PC-3 (cell line): ENCODE data around the gene HOXB1. TPM values are rescaled to one million over a fixed set of nuclear protein-coding genes. Genes with fewer than 3 reads are reported as not detected.
A peak's percentile ranks its signal among the peaks of the same experiment; 100 is the strongest.

Source experiments
- ATAC-seq: fragments of 200-7000 bp; cut with Tn5 transposase; 2 replicates; pipeline ENCODE4 v1.9.1; 2020; ENCODE audit warnings: mild to moderate bottlenecking, moderate library complexity
- BruUV-seq: library from RNA; stranded (reverse); fragments of 400-500 nt; replicated peaks from 2 replicates; lab custom pipeline; 2021; lab: Mats Ljungman, UMichigan
- CTCF ChIA-PET: fragments of 300-600 bp; sonication (Branson Sonifier 250); formaldehyde crosslinking; loops from one replicate; lab custom pipeline; 2022; ENCODE audit warnings: antibody characterized with exemption; lab: Charles Lee
- POLR2A ChIA-PET: fragments of 300-600 bp; sonication (Branson Sonifier 250); formaldehyde crosslinking; loops from one replicate; lab custom pipeline; 2022; ENCODE audit warnings: antibody characterized with exemption; ENCODE audit not compliant: unreplicated experiment; lab: Charles Lee
- DNase-seq: peaks from one replicate; pipeline ENCODE4 v3.0.0-alpha.2; 2015
- H2AFZ ChIP-seq: fragments of 300-600 bp; sonication (generic); 2 replicates; pipeline ENCODE4 v1.6.0; 2016; ENCODE audit warnings: antibody characterized with exemption, low read length
- H3F3A ChIP-seq: fragments of 300-600 bp; sonication (generic); one replicate; pipeline ENCODE4 v1.6.0; 2017; ENCODE audit warnings: antibody characterized with exemption, low read length, control low read depth, mild to moderate bottlenecking; ENCODE audit not compliant: unreplicated experiment
- H3K27ac ChIP-seq: fragments of 300-600 bp; sonication (generic); 2 replicates; pipeline ENCODE4 v1.5.1; 2016; ENCODE audit warnings: mild to moderate bottlenecking, low read length
- H3K27me3 ChIP-seq: fragments of 300-600 bp; sonication (generic); 2 replicates; pipeline ENCODE4 v1.6.1; 2016; ENCODE audit warnings: low read length, mixed read lengths
- H3K36me3 ChIP-seq: fragments of 300-600 bp; sonication (generic); 2 replicates; pipeline ENCODE4 v1.6.1; 2016; ENCODE audit warnings: low read depth, mixed run types, low read length, mixed read lengths
- H3K4me1 ChIP-seq: fragments of 300-600 bp; sonication (generic); 2 replicates; pipeline ENCODE4 v1.5.1; 2016; ENCODE audit warnings: low read length; ENCODE audit not compliant: insufficient read depth
- H3K4me2 ChIP-seq: fragments of 300-600 bp; sonication (generic); 2 replicates; pipeline ENCODE4 v1.6.0; 2016; ENCODE audit warnings: low read length
- H3K4me3 ChIP-seq: fragments of 300-600 bp; sonication (generic); 2 replicates; pipeline ENCODE4 v1.5.1; 2016; ENCODE audit warnings: mild to moderate bottlenecking, low read length, mixed read lengths
- H3K79me2 ChIP-seq: fragments of 300-600 bp; sonication (generic); 2 replicates; pipeline ENCODE4 v1.6.1; 2017; ENCODE audit warnings: low read length, mixed read lengths
- H3K9ac ChIP-seq: fragments of 300-600 bp; sonication (generic); 2 replicates; pipeline ENCODE4 v1.6.0; 2016; ENCODE audit warnings: mild to moderate bottlenecking, low read length
- H3K9me2 ChIP-seq: fragments of 300-600 bp; sonication (generic); replicated peaks from 2 replicates; pipeline ENCODE4 v1.6.1; 2016; ENCODE audit warnings: mixed run types, low read length, mixed read lengths
- H3K9me3 ChIP-seq: fragments of 300-600 bp; sonication (generic); 2 replicates; pipeline ENCODE4 v1.6.1; 2016; ENCODE audit warnings: low read length, mixed read lengths
- H4K20me1 ChIP-seq: fragments of 300-600 bp; sonication (generic); 2 replicates; pipeline ENCODE4 v1.6.1; 2016; ENCODE audit warnings: low read length, mixed read lengths
- EZH2 ChIP-seq: fragments of 300-600 bp; sonication (generic); IDR thresholded peaks from one replicate; pipeline ENCODE4 v1.6.1; 2017; ENCODE audit warnings: antibody characterized with exemption, mild to moderate bottlenecking, low read length; ENCODE audit not compliant: unreplicated experiment
- EZH2phosphoT487 ChIP-seq: fragments of 300-600 bp; sonication (generic); IDR thresholded peaks from 2 replicates; pipeline ENCODE4 v1.6.1; 2018; ENCODE audit warnings: mild to moderate bottlenecking, antibody characterized with exemption, low read length, borderline replicate concordance
- intact Hi-C: fragments of 100-400 bp; cut with micrococcal nuclease; formaldehyde crosslinking; loops from 2 replicates; pipeline ENCODE4 v1.9.0; 2023
- total RNA-seq: library from RNA; depleted of rRNA; stranded (reverse); fragments of >200 nt; gene quantifications from 2 replicates; pipeline ENCODE4 v1.2.3, GENCODE V29; 2014
- TF ChIP-seq, protein P1 (sequence below): fragments of 300-600 bp; sonication (generic); conservative IDR thresholded peaks from 2 replicates; pipeline ENCODE4 v1.5.1; 2017; ENCODE audit warnings: antibody characterized with exemption, low read depth, mild to moderate bottlenecking, low read length

Gene HOXB1
- total RNA-seq, 1 experiment from 2014 or later, result not detected

DNA sequence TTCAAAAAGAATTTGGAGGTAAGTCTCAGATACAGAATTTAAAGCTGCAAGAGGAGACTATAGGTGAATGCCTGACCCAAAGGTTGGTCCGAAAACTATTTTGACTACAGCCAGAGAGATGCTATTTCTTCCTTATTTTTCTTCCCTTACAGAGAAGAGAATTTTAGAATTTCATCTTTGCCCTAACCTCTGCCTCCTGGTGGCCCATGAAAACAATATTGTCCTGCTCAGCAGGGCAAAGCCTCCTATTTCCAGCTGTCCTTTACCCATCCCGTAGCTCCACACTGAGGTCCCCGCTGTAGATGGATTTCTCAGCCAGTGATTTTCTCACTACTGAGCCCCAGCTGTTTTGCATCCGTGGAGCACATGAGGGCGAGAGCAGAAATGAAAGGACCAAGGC is 24.6 kb downstream of the HOXB1 start:
- H3F3A ChIP-seq, result no peaks in the 10 kb centered on the region
- TF ChIP-seq, protein P1, sequence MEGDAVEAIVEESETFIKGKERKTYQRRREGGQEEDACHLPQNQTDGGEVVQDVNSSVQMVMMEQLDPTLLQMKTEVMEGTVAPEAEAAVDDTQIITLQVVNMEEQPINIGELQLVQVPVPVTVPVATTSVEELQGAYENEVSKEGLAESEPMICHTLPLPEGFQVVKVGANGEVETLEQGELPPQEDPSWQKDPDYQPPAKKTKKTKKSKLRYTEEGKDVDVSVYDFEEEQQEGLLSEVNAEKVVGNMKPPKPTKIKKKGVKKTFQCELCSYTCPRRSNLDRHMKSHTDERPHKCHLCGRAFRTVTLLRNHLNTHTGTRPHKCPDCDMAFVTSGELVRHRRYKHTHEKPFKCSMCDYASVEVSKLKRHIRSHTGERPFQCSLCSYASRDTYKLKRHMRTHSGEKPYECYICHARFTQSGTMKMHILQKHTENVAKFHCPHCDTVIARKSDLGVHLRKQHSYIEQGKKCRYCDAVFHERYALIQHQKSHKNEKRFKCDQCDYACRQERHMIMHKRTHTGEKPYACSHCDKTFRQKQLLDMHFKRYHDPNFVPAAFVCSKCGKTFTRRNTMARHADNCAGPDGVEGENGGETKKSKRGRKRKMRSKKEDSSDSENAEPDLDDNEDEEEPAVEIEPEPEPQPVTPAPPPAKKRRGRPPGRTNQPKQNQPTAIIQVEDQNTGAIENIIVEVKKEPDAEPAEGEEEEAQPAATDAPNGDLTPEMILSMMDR, result peak; percentile 51
- TF ChIP-seq EZH2, result no peak
- CTCF ChIA-PET, result interaction anchor here (0.5 to 1.3 kb wide), 6 partner anchors 9 to 244 kb away, joined by 3 to 8 read pairs (median 3); no protein-coding TSS in a partner anchor
- no peaks in the 10 kb centered on the region for H3K36me3 ChIP-seq
- H3K27ac ChIP-seq, result peak overlapping the region; percentile 88
- no peak overlapping the region for H2AFZ ChIP-seq
- no peak overlapping the region for H3K4me3 ChIP-seq
- H4K20me1 ChIP-seq, result no peaks in the 10 kb centered on the region
- H3K4me1 ChIP-seq, result peaks cover 40% of the 10 kb centered on the region
- H3K9me3 ChIP-seq, result no peaks in the 10 kb centered on the region
- DNase-seq (no peak), ATAC-seq (peak; percentile 3; the same call in 1 of the 2 replicates)
- peak overlapping the region; percentile 9; the same call in 1 of the 2 replicates for H3K4me2 ChIP-seq
- H3K27me3 ChIP-seq, result no peaks in the 10 kb centered on the region
- H3K9me2 ChIP-seq, result no peaks in the 10 kb centered on the region
- no peak overlapping the region; the same call in 1 of the 2 replicates for H3K9ac ChIP-seq
- no TSS peak for BruUV-seq
- intact Hi-C loops, result no loop called here
- H3K79me2 ChIP-seq, result no peaks in the 10 kb centered on the region
- POLR2A ChIA-PET, result interaction anchor here (0.6 kb wide), 3 partner anchors 120 to 187 kb away, joined by 3 to 20 read pairs (median 4); partner anchors contain the start of gene HOXB9

DNA sequence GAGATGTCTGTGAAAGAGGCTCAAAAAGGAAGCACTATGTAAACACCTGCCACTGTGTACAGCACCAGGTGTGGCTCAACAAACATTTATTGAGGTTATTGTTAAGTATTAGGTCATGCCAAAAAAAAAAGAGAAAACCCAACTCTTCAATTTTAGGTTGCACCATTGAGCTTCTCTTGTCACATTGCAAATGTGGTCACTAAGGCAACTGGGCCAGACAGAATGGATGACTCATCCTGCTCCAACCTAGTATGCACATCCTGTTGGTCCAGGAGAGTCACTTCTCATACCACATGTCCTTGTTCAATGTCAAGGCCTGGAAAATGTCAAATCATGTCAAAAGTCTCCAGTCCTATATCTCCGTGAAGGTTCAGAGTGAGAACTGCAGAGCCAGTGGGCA is 25.0 kb downstream of the HOXB1 start:
- POLR2A ChIA-PET, result interaction anchor here (0.6 kb wide), 2 partner anchors 120 to 186 kb away, joined by 3 to 4 read pairs; partner anchors contain the start of gene HOXB9
- no peaks in the 10 kb centered on the region for H3K9me3 ChIP-seq
- TF ChIP-seq EZH2phosphoT487 (no peak), EZH2 (no peak)
- TF ChIP-seq, protein P1, result no peak
- ATAC-seq (peak; percentile 97), DNase-seq (peak; percentile 99)
- H3K4me3 ChIP-seq, result no peak overlapping the region
- CTCF ChIA-PET, result interaction anchor here (0.6 to 1.3 kb wide), 9 partner anchors 9 to 363 kb away, joined by 3 to 10 read pairs (median 4); no protein-coding TSS in a partner anchor
- H2AFZ ChIP-seq, result no peak overlapping the region
- no TSS peak for BruUV-seq
- intact Hi-C loops, result loop anchor here (1.0 kb wide), 1 partner anchor 8 kb away; no protein-coding TSS in a partner anchor
- H3K4me1 ChIP-seq, result peaks cover 41% of the 10 kb centered on the region
- H3K79me2 ChIP-seq, result no peaks in the 10 kb centered on the region
- H4K20me1 ChIP-seq, result no peaks in the 10 kb centered on the region
- peak overlapping the region; percentile 54; the same call in 1 of the 2 replicates for H3K9ac ChIP-seq
- H3K36me3 ChIP-seq, result no peaks in the 10 kb centered on the region
- H3K4me2 ChIP-seq, result peak overlapping the region; percentile 63
- peak overlapping the region; percentile 88 for H3K27ac ChIP-seq
- H3K27me3 ChIP-seq, result no peaks in the 10 kb centered on the region
- no peaks in the 10 kb centered on the region for H3F3A ChIP-seq
- H3K9me2 ChIP-seq, result no peaks in the 10 kb centered on the region

DNA sequence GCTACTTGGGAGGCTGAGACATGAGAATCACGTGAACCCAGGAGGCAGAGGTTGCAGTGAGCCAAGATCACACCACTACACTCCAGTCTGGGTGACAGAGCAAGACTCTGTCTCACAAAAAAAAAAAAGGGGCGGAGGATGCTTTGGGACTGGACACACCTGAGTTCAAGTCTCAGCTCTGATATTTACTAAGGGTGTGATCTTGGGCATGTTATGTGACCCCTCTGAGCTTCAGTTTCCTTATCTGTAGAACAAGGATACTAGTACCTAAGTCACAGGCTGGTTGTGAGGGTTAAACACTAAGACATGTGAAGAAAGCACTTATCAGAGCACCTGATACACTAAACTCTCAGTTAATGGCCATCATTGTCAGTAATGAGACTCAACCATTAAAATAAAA is 25.9 kb downstream of the HOXB1 start:
- no TSS peak for BruUV-seq
- Histone ChIP-seq H3K9me2 (no peaks in the 10 kb centered on the region), H2AFZ (no peak overlapping the region), H3K4me1 (peaks cover 43% of the 10 kb centered on the region), H3K36me3 (no peaks in the 10 kb centered on the region), H3K27ac (peak overlapping the region; percentile 88), H3K9me3 (no peaks in the 10 kb centered on the region), H3F3A (peaks cover 4% of the 10 kb centered on the region), H3K79me2 (no peaks in the 10 kb centered on the region), H3K27me3 (no peaks in the 10 kb centered on the region), H3K9ac (peak overlapping the region; percentile 54), H4K20me1 (no peaks in the 10 kb centered on the region), H3K4me2 (peak overlapping the region; percentile 63), H3K4me3 (no peak overlapping the region)
- no peak for ATAC-seq
- POLR2A ChIA-PET, result no interaction called here
- DNase-seq, result no peak
- CTCF ChIA-PET, result no interaction called here
- intact Hi-C loops, result loop anchor here (1.0 kb wide), 1 partner anchor 8 kb away; no protein-coding TSS in a partner anchor
- TF ChIP-seq, protein P1, result no peak
